Central memory CD8-positive, alpha-beta T cell (primary cell): ENCODE data around the gene MB21D2.
A peak's percentile ranks its signal among the peaks of the same experiment; 100 is the strongest.

ENCODE experiments used
- ATAC-seq: fragments of 150-1000 bp; cut with Tn5 transposase; replicated peaks from 2 replicates; pipeline ENCODE4 v1.10.0; 2022; ENCODE audit warnings: mild to moderate bottlenecking, moderate FRiP score, moderate number of reproducible peaks; ENCODE audit not compliant: poor library complexity, severe bottlenecking; ENCODE audit errors: extremely low read depth
- DNase-seq, 2 donors: peaks; one replicate each; pipeline ENCODE4 v3.0.0; 2021; ENCODE audit warnings: low spot score in 2 of 2
- H3K27ac Mint-ChIP-seq: one replicate; pipeline ENCODE4 v1.8.0; 2022; ENCODE audit warnings: low read depth, mild to moderate bottlenecking, moderate library complexity, mixed read lengths
- H3K27me3 Mint-ChIP-seq: one replicate; pipeline ENCODE4 v1.8.0; 2022; ENCODE audit warnings: mixed read lengths
- H3K36me3 Mint-ChIP-seq: one replicate; pipeline ENCODE4 v1.8.0; 2022; ENCODE audit warnings: mild to moderate bottlenecking, moderate library complexity, mixed read lengths; ENCODE audit not compliant: insufficient read depth
- H3K4me1 Mint-ChIP-seq: one replicate; pipeline ENCODE4 v1.8.0; 2022; ENCODE audit warnings: mixed read lengths
- H3K4me3 Mint-ChIP-seq: one replicate; pipeline ENCODE4 v1.8.0; 2022; ENCODE audit warnings: mild to moderate bottlenecking, moderate library complexity, mixed read lengths
- H3K9me3 Mint-ChIP-seq: one replicate; pipeline ENCODE4 v1.8.0; 2022; ENCODE audit warnings: mixed read lengths

MB21D2 gene

DNA sequence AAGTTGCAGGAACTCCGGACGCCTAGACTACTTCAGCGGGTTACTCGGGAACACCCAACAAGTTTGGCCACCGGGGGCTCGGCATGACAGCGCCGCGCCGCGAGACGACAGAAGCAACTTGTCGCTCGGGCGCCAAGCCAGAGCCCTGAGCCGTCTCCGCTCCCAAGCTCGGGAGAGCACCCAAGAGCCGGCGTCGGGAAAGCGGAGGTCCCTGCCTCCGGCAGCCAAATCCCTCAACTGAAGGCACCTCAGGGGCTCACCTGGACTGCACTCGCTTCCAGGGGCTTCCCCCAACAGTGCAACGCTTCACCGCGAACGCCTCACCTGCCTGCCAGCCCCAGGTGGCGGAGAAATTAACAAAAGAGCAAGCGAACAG is 640 bp downstream of the MB21D2 start:
- peak overlapping the region; percentile 82 for H3K4me3 Mint-ChIP-seq
- H3K27me3 Mint-ChIP-seq: peaks cover 59% of the 10 kb centered on the region
- H3K27ac Mint-ChIP-seq: peak overlapping the region; percentile 86
- H3K9me3 Mint-ChIP-seq: no peaks in the 10 kb centered on the region
- H3K36me3 Mint-ChIP-seq: peaks cover 2% of the 10 kb centered on the region
- peak; percentile 34 for ATAC-seq
- no peak for DNase-seq
- H3K4me1 Mint-ChIP-seq: peaks cover 7% of the 10 kb centered on the region

DNA sequence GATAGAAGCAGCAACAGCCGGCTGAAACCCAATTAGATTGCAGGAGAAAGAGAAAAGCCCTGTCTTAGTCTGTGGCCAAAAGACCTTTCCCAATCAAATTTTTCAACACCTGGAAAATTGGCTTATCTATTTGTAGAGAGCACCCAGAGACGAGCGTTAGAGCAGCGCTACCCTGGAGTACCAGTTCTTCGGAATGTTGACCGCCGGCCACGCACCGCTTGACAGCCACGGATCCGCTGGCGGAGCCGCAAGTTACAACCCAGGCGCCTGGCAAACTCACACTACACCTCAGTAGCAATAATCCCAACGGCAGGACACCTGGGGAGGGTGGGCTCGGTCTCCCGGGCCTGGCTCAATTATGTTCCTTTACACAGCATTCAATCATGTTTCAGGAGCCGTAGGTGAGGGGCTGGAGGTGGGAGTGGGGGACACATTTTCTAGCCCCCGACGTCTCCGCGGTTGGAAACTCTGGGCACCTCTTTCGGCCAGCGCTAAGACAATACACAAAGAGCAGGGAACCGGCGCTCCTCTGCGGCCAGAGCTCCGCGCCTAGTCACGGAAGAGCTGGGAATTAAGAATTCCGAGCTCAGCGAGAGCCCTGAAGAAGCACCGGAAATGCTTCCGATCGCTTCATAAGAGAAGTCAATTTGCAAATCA is 1.2 kb downstream of the MB21D2 start:
- Mint-ChIP-seq H3K4me3 (peak overlapping the region; percentile 82), H3K9me3 (no peaks in the 10 kb centered on the region), H3K4me1 (peaks cover 7% of the 10 kb centered on the region), H3K36me3 (peaks cover 2% of the 10 kb centered on the region), H3K27ac (peak overlapping the region; percentile 86), H3K27me3 (peaks cover 59% of the 10 kb centered on the region)
- no peak for DNase-seq
- ATAC-seq: no peak

DNA sequence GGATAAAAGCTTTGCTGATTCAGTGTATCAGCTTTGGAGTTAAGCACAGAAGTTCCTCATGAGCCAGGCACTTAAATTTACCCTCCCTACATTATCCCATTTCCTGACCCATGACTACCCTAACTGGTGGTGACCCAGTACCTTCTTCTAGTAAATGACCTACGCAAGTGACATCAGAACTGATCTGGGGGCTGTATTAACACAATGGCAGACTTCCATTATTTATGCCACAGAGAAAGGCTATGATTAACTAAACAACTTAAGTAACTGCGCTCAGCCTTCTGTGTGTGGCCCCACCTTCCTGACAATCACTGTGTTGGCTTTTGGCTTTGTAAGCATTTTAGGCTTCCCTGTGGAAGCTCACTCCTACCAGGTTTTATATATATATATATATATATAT is 1.9 kb downstream of the MB21D2 start:
- peaks cover 7% of the 10 kb centered on the region for H3K4me1 Mint-ChIP-seq
- ATAC-seq (no peak), DNase-seq (no peak)
- H3K4me3 Mint-ChIP-seq: peak overlapping the region; percentile 82
- H3K9me3 Mint-ChIP-seq: no peaks in the 10 kb centered on the region
- peaks cover 59% of the 10 kb centered on the region for H3K27me3 Mint-ChIP-seq
- H3K36me3 Mint-ChIP-seq: peaks cover 2% of the 10 kb centered on the region
- H3K27ac Mint-ChIP-seq: no peak overlapping the region

DNA sequence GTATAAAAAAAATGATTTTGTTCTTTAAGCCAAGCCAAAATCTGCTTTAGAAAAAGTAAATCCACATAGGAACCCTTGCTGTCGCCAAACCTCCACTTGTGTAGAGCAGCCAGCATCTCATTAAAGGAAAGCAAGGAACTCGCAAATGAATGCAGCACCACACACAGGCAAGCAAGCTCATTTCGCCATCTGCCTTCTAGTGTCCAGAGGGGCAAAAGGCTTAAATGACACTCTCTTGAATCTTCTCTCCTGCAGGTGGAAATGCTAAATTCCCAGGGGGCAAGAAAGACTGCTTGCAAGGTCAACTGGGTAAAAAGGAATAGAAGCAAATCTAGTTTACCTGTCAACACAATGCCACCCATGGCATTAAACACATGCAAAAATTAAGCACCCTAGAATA is 2.4 kb downstream of the MB21D2 start:
- H3K36me3 Mint-ChIP-seq: peaks cover 2% of the 10 kb centered on the region
- no peak for DNase-seq
- H3K4me1 Mint-ChIP-seq: peaks cover 7% of the 10 kb centered on the region
- no peak overlapping the region for H3K27ac Mint-ChIP-seq
- peaks cover 57% of the 10 kb centered on the region for H3K27me3 Mint-ChIP-seq
- no peaks in the 10 kb centered on the region for H3K9me3 Mint-ChIP-seq
- no peak overlapping the region for H3K4me3 Mint-ChIP-seq
- ATAC-seq: no peak

DNA sequence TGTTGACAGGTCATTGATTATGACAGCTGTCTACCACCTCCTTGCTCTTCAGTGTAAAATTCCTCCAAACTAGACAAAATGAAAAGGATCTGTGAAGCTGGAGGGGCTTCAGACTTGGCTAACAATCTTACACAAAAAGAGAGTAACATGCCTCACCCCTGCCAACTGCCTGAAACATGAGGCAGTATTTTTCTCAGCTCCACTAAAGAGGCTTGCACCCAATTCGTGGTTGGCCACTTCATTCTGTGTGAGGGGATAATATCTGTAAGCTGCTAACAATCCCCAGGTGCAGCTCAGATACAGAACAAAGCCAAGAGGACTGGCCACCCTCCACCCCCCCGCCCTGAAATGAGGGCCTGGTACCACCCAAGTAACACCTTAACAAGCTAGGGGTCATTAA is 2.8 kb downstream of the MB21D2 start:
- Mint-ChIP-seq H3K4me1 (peaks cover 7% of the 10 kb centered on the region), H3K27ac (no peak overlapping the region), H3K4me3 (no peak overlapping the region), H3K27me3 (peaks cover 53% of the 10 kb centered on the region), H3K36me3 (peaks cover 2% of the 10 kb centered on the region), H3K9me3 (no peaks in the 10 kb centered on the region)
- ATAC-seq (no peak), DNase-seq (no peak)

DNA sequence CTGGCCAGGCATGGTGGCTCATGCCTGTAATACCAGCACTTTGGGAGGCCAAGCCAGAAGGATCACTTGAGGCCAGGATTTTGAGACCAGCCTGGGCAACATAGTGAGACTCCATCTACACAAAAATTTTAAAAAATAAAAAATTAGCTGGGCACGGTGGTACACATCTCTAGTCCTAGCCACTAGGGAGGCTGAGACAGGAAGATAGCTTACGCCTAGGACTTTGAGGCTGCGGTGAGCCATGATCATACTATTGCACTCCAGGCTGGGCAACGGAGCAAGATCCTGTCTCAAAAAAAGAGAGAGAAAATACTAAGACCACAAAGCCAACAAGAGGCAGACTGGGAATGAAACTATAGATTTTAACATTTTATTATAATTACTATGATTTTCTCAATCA is 4.1 kb downstream of the MB21D2 start:
- Mint-ChIP-seq H3K27ac (no peak overlapping the region), H3K36me3 (peaks cover 2% of the 10 kb centered on the region), H3K4me3 (no peak overlapping the region), H3K4me1 (peaks cover 7% of the 10 kb centered on the region), H3K9me3 (no peaks in the 10 kb centered on the region), H3K27me3 (peaks cover 40% of the 10 kb centered on the region)
- ATAC-seq: no peak
- no peak for DNase-seq

DNA sequence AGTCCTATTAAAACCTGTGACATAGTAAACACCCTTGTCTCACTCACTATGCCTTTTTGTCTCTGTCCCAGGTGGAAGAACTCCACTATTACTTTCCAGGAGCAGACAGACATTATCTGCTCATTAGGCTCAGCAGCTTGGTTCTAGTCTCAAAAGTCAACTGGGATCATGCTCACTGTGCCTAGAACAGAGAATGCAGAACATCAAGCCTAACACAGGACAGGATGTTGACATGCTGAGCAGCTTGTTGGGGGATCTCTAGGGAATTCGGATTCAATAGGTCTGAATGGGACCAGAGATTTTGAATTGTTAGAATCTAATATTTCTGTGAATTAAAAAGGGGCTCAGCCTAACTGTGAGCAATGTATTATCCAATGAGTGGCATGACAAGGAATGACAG is 6.4 kb downstream of the MB21D2 start:
- ATAC-seq (no peak), DNase-seq (no peak)
- H3K4me1 Mint-ChIP-seq: no peaks in the 10 kb centered on the region
- no peak overlapping the region for H3K27ac Mint-ChIP-seq
- H3K36me3 Mint-ChIP-seq: peaks cover 1% of the 10 kb centered on the region
- no peaks in the 10 kb centered on the region for H3K9me3 Mint-ChIP-seq
- peaks cover 23% of the 10 kb centered on the region for H3K27me3 Mint-ChIP-seq
- no peak overlapping the region for H3K4me3 Mint-ChIP-seq

DNA sequence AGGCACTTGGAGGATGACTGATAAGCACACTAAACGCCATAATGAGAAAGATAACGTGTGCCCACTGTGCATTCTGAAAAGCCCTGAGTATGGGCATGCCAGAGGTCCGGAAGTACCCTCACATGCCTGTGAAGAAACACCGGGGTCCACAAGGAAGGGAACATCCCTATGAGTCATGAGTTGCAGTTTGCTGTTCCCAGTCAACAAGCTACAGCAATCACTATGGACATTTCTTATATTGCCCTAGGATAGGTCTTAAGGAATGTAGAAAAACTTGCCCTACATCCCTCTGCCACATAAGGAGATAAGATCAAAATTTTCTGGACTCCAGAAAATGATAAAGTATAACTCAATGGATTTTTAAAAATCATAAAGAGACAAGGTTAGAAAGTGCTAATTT is 9.9 kb downstream of the MB21D2 start:
- Mint-ChIP-seq H3K36me3 (peaks cover 1% of the 10 kb centered on the region), H3K9me3 (no peaks in the 10 kb centered on the region), H3K4me3 (no peak overlapping the region), H3K27ac (no peak overlapping the region), H3K4me1 (no peaks in the 10 kb centered on the region), H3K27me3 (no peaks in the 10 kb centered on the region)
- ATAC-seq (no peak), DNase-seq (no peak)

DNA sequence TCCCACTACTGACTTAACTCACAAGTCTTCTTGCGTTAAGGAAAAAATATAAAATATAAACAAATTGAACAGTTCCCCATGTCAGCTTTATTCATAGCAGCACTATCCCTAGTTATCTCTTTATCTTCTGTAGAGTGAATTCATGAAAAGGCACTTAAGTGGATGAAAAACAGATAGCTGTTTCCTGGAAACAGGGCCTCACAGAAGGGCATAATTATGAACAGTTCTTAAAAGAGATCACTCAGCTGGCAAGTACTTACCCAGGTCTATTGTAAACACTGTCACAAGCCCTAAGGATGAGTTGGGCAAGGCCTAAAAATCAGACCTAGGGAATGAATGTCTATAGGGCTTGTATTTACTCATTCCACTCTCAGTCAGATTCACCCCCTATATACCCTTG is 10.7 kb downstream of the MB21D2 start:
- Mint-ChIP-seq H3K9me3 (no peaks in the 10 kb centered on the region), H3K4me3 (no peak overlapping the region), H3K4me1 (no peaks in the 10 kb centered on the region), H3K36me3 (peaks cover 1% of the 10 kb centered on the region), H3K27ac (no peak overlapping the region), H3K27me3 (no peaks in the 10 kb centered on the region)
- no peak for ATAC-seq
- no peak for DNase-seq

DNA sequence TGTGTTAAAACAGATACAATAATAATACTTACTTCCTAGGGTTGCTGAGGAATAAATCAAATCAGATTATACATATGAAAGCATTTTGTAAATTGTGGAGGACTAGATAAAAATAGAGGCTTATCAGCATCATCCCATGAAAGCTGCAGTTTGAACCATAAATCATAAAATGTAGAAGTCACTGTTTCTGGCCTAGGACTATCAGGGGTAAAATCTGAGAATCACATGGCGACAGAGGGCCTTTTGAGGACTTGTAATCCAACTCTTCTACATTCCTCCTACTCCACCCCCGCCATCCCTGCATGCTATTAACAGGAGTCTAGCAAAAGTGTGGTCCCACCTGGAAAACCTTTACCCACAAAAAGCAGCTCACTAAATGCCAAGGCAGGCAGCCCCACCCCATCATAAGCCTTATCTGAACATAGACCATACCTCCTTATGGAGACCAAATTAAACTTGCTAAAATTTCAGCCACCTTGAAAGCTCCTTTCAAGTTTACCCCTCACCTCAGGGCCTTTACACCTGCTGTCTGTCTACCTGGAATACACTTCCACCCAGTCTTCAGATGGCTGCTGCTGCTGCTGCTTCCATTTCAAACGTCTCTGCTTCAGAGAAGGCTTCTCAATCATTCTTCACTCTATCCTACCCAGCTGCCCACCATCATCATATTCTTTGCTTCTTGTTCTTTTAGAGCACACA is 11.5 kb downstream of the MB21D2 start:
- Mint-ChIP-seq H3K27me3 (no peaks in the 10 kb centered on the region), H3K27ac (no peak overlapping the region), H3K4me1 (no peaks in the 10 kb centered on the region), H3K9me3 (no peaks in the 10 kb centered on the region), H3K36me3 (peaks cover 1% of the 10 kb centered on the region), H3K4me3 (no peak overlapping the region)
- DNase-seq (no peak), ATAC-seq (no peak)

DNA sequence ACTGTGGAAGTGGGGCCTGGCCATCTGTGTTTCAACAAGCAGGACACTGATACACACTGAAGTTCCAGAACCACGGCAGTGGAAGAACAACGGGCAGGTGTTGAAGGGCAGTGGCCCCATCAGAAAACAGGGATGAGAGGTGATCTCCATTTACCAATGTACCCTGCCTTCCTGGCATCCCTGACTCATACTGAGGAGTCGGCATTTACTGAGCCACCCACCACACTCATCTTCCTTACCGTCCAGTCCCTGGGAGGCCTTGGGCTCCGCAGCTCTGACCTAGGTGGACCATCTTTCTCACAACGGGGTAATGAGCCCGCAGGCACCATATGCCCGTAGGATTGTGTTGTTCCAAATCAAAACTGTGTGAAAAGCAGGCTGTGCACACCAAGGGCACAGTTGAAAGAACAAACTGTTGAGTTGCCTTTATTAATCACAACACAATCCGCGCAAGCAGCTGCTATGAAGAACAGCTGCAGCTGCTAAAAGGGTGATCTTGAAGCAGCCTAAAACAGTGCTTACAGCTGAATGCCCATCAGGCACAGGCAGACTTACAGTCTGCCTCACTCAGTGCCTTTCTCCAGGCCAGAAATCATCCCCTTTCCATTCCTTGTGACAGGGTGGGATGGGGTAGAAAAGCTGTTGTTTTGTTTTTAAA is 12.9 kb downstream of the MB21D2 start:
- Mint-ChIP-seq H3K9me3 (no peaks in the 10 kb centered on the region), H3K27ac (no peak overlapping the region), H3K4me1 (peaks cover under 1% of the 10 kb centered on the region), H3K27me3 (no peaks in the 10 kb centered on the region), H3K4me3 (no peak overlapping the region), H3K36me3 (peaks cover 1% of the 10 kb centered on the region)
- DNase-seq: no peak
- ATAC-seq: no peak

DNA sequence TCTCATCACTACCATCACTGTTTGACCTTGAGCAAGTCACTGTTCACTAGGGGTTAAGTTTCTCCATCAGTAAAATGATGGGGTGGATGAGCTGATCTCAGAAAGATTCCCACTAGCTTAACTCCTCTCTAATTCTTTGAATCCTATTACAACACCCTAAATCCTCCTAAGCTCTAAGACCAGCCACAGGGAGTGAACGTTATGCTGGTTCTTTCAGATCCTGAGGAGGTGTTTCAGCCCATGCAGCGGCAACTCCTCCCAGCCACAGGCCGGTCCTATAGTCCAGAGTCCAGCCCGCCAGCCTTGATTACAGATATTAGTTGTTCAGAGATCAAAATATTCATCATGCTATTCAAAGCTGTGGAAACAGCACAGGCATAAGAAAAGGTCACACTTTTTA is 15.1 kb downstream of the MB21D2 start:
- H3K36me3 Mint-ChIP-seq: peaks cover 3% of the 10 kb centered on the region
- peaks cover 11% of the 10 kb centered on the region for H3K4me1 Mint-ChIP-seq

DNA sequence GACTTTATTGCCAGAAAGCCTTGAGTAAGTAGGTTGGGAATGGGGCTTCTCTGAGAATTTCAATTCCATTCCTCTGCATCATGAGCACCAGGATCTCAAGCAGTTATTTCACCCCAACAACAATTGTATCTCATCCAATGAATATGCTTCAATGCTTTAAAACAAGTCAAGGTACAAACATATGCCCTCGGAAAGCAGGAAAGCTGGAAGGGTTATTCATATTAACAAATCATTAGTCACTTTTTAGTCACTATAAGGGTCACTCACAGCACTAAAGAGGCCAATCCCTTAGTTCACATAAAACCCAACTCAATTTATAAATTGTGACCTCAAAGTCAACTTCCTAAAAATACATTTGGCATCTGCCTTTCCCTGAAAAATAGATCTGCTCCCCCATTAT is 16.2 kb downstream of the MB21D2 start:
- ATAC-seq (no peak), DNase-seq (no peak)
- H3K36me3 Mint-ChIP-seq: peaks cover 2% of the 10 kb centered on the region
- peaks cover 4% of the 10 kb centered on the region for H3K27me3 Mint-ChIP-seq
- no peak overlapping the region for H3K27ac Mint-ChIP-seq
- peaks cover 16% of the 10 kb centered on the region for H3K9me3 Mint-ChIP-seq
- no peak overlapping the region for H3K4me3 Mint-ChIP-seq
- peaks cover 11% of the 10 kb centered on the region for H3K4me1 Mint-ChIP-seq

More for the DNA sequence above, 15.1 kb downstream of the MB21D2 start:
- no peak overlapping the region for H3K4me3 Mint-ChIP-seq
- ATAC-seq (no peak), DNase-seq (no peak)
- no peak overlapping the region for H3K27ac Mint-ChIP-seq
- H3K9me3 Mint-ChIP-seq: peaks cover 13% of the 10 kb centered on the region
- no peaks in the 10 kb centered on the region for H3K27me3 Mint-ChIP-seq
